Heart right ventricle (tissue), 16 donors: Measurements from ENCODE around the gene ANKS1B. TPM values are rescaled to one million over a fixed set of nuclear protein-coding genes. Genes with fewer than 3 reads are reported as not detected.

Experiments
- ATAC-seq, 8 donors: fragments of 200-7000 bp; cut with Tn5 transposase; one replicate each; pipeline ENCODE4 v1.9.1; 2020; ENCODE audit warnings: mild to moderate bottlenecking in 8 of 8, moderate library complexity in 8 of 8, moderate number of reproducible peaks in 1 of 8
- DNase-seq, 2 donors: peaks; one replicate each; pipeline ENCODE4 v3.0.0-alpha.2; 2020
- H3K27ac ChIP-seq, 10 donors: fragments of 200-600 bp; sonication (generic) in 2 of 10; one replicate each; pipeline versions ENCODE4 v1.5.0 to v1.8.0; 2020 to 2022; ENCODE audit warnings: mild to moderate bottlenecking in 3 of 10
- H3K27me3 ChIP-seq, 7 donors: fragments of 200-600 bp; one replicate each; pipeline ENCODE4 v1.8.0; 2021 to 2022; ENCODE audit warnings: mild to moderate bottlenecking in 2 of 7
- H3K36me3 ChIP-seq, 9 donors: fragments of 200-600 bp; sonication (generic) in 1 of 9; one replicate each; pipeline versions ENCODE4 v1.5.0 to v1.8.0; 2020 to 2022; ENCODE audit warnings: mild to moderate bottlenecking in 2 of 9
- H3K4me1 ChIP-seq, 9 donors: fragments of 200-600 bp; sonication (generic) in 1 of 9; one replicate each; pipeline versions ENCODE4 v1.5.0 to v1.8.0; 2020 to 2022; ENCODE audit warnings: mild to moderate bottlenecking in 4 of 9
- H3K4me3 ChIP-seq, 10 donors: fragments of 200-600 bp; sonication (generic) in 2 of 10; one replicate each; pipeline versions ENCODE4 v1.5.0 to v1.8.0; 2020 to 2022; ENCODE audit warnings: mild to moderate bottlenecking in 7 of 10, moderate library complexity in 2 of 10
- H3K9me3 ChIP-seq, 11 donors: fragments of 200-600 bp in 10 of 11; sonication (generic) in 2 of 11; one replicate each; pipeline versions ENCODE4 v1.5.0 to v1.8.0; 2013 to 2022; ENCODE audit warnings: mild to moderate bottlenecking in 2 of 11, control low read depth in 1 of 11, moderate library complexity in 1 of 11
- CTCF ChIP-seq, 9 donors: fragments of 200-600 bp; sonication (generic) in 2 of 9; IDR thresholded peaks; one replicate each; pipeline versions ENCODE4 v1.5.0 to v1.8.0; 2021 to 2022; ENCODE audit warnings: antibody characterized with exemption in 9 of 9, mild to moderate bottlenecking in 5 of 9, moderate library complexity in 1 of 9
- WGBS, 2 donors: extraction: QIAGEN DNeasy Blood & Tissue Kit; methylation state at CpG; one replicate each; pipeline ENCODE4 v1.1.7; 2013; ENCODE audit warnings: inconsistent platforms in 1 of 2; 5-methylcytosine and 5-hydroxymethylcytosine counted together
- intact Hi-C, 10 donors: fragments of 100-400 bp; cut with DNase I; formaldehyde crosslinking; loops; one replicate each; pipeline versions ENCODE4 v1.11.1 to v1.14.2; 2022
- polyA plus RNA-seq, 2 donors: library from polyadenylated mRNA; stranded (reverse); fragments of 200-250 nt; gene quantifications; one replicate each; pipeline ENCODE4 v1.2.3, GENCODE V29; 2013
- total RNA-seq, 10 donors: library from RNA; stranded (reverse); fragmentation: NEBNext Ultra II Directional in 3 of 10; extraction: Animal tissue kit (Norgen Biotek cat#: 25700) in 3 of 10; gene quantifications; one replicate each; pipeline versions ENCODE4 v1.2.1 to v1.2.4, GENCODE V29; 2021 to 2023
- donor health status: Arrhythmogenic right ventricular cardiomyopathy.
- donor health status: ischemic (EF 13 %, LVEDD 7.1; RV severe dilation, severe dysfunction).
- donor health status: healthy with polysubstance abuse.
- donor health status: DM: no; HTN: yes; CAD: no.
- donor health status: DM: no; HTN: no; CAD: no.
- donor health status: ischemic (EF 25% LVEDD 6.9; RV normal size, moderate dysfunction).
- donor health status: ischemic (EF 25% LVEDD 5.7; RV mildly dilated, moderate dysfunction).
- donor health status: healthy.
- donor health status: DM: yes; HTN: yes; CAD: no.
- donor health status: Ischemic cardiomyopathy.
- donor health status: ischemic (EF 35%, LVEDD 5.7; RV mildly dilated, moderate dysfunction).
- donor health status: nonischemic (EF 11% LVEDD 7.7; RV severe dilation, severe dysfunction).
- donor health status: DM: yes; HTN: yes; CAD: no.
- donor health status: PGD.
- donor health status: ischemic (EF 29% LVEDD 5.4; RV normal size, mild dysfunction).
- donor health status: nonischemic (EF 23%, LVEDD 6.1; RV moderate dilation, normal function).

The ANKS1B gene
- total and polyA plus RNA-seq, 12 donors: 0.58 to 4.8 (median 1.8) TPM

- Histone ChIP-seq H3K27ac (no peak overlapping the region), H3K4me3 (no peak overlapping the region), H3K27me3 (no peaks in the 10 kb centered on the region), H3K9me3 (no peaks in the 10 kb centered on the region), H3K36me3 (no peaks in the 10 kb centered on the region), H3K4me1 (peaks cover 0 to 10% (median 0%) of the 10 kb centered on the region in 9 donors)
- ATAC-seq: no peak
- no peak for TF ChIP-seq CTCF (IDR thresholded peaks at IDR 0.05)
- intact Hi-C loops: no loop called here
- 83 to 87% methylated on average over 3 of the region's 3 CpGs for whole genome bisulfite sequencing, 2 donors
- no peak for DNase-seq
These were observed 929.4 kb downstream of the ANKS1B start for GRCh38 chr12:99055299-99055698.

- ATAC-seq: no peak
- Histone ChIP-seq H3K27me3 (no peaks in the 10 kb centered on the region), H3K4me1 (peaks cover 0 to 4% (median 0%) of the 10 kb centered on the region in 9 donors), H3K27ac (no peak overlapping the region), H3K4me3 (no peak overlapping the region), H3K9me3 (no peaks in the 10 kb centered on the region), H3K36me3 (no peaks in the 10 kb centered on the region)
- no peak for TF ChIP-seq CTCF (IDR thresholded peaks at IDR 0.05)
- intact Hi-C loops: no loop called here
- no peak for DNase-seq
- WGBS, 2 donors: 76 to 86% methylated on average over 1 of the region's 1 CpG
These were observed 930.1 kb downstream of the ANKS1B start for GRCh38 chr12:99054601-99055128.

GRCh38 chr12:99053616-99054362, 930.9 kb downstream of the ANKS1B start:
- 79 to 81% methylated on average over 11 of the region's 11 CpGs for WGBS, 2 donors
- intact Hi-C loops: no loop called here
- DNase-seq: no peak
- H3K4me3 ChIP-seq: no peak overlapping the region
- H3K9me3 ChIP-seq: no peaks in the 10 kb centered on the region
- TF ChIP-seq CTCF (IDR thresholded peaks at IDR 0.05): no peak
- no peak for ATAC-seq
- H3K27me3 ChIP-seq: no peaks in the 10 kb centered on the region
- H3K27ac ChIP-seq: no peak overlapping the region
- H3K4me1 ChIP-seq: no peaks in the 10 kb centered on the region
- H3K36me3 ChIP-seq: no peaks in the 10 kb centered on the region

- no peak for TF ChIP-seq CTCF (IDR thresholded peaks at IDR 0.05)
- H3K9me3 ChIP-seq: peaks cover 0 to 21% (median 8%) of the 10 kb centered on the region in 11 donors
- WGBS, 2 donors: 34 to 45% methylated on average over 3 of the region's 3 CpGs
- H3K27ac ChIP-seq: no peak overlapping the region
- intact Hi-C loops: loop anchor here in 6 of 10 donors (5.0 to 10.0 kb wide), 5 partner anchors 605 to 725 kb away; no protein-coding TSS in a partner anchor
- no peaks in the 10 kb centered on the region for H3K27me3 ChIP-seq
- no peak for DNase-seq
- H3K36me3 ChIP-seq: no peaks in the 10 kb centered on the region
- no peaks in the 10 kb centered on the region for H3K4me1 ChIP-seq
- H3K4me3 ChIP-seq: no peak overlapping the region
- no peak for ATAC-seq
These were observed 935.0 kb downstream of the ANKS1B start for GRCh38 chr12:99049774-99050173.
